Calu3 (cell line): ENCODE data around the gene CCDC136. TPM values are rescaled to one million over a fixed set of nuclear protein-coding genes. Genes with fewer than 3 reads are reported as not detected.
A peak's percentile ranks its signal among the peaks of the same experiment; 100 is the strongest.

ENCODE experiments used
- BruUV-seq: library from RNA; stranded (reverse); fragments of 400-500 nt; replicated peaks from 2 replicates; lab custom pipeline; 2021; lab: Mats Ljungman, UMichigan
- CTCF ChIA-PET: fragments of 300-600 bp; sonication (Branson Sonifier 250); formaldehyde crosslinking; loops from one replicate; lab custom pipeline; 2022; ENCODE audit warnings: antibody characterized with exemption; lab: Charles Lee
- DNase-seq: peaks from one replicate; pipeline ENCODE4 v3.0.0; 2022
- H3K27ac Mint-ChIP-seq: one replicate; pipeline ENCODE4 v1.8.0; 2022; ENCODE audit warnings: mixed read lengths; ENCODE audit not compliant: unreplicated experiment
- H3K27me3 Mint-ChIP-seq: one replicate; pipeline ENCODE4 v1.8.0; 2022; ENCODE audit warnings: mixed read lengths; ENCODE audit not compliant: unreplicated experiment
- H3K36me3 Mint-ChIP-seq: one replicate; pipeline ENCODE4 v1.8.0; 2022; ENCODE audit warnings: mild to moderate bottlenecking, moderate library complexity, mixed read lengths; ENCODE audit not compliant: insufficient read depth, unreplicated experiment
- H3K4me1 Mint-ChIP-seq: one replicate; pipeline ENCODE4 v1.8.0; 2022; ENCODE audit warnings: mild to moderate bottlenecking, low read depth, mixed read lengths; ENCODE audit not compliant: unreplicated experiment
- H3K4me3 Mint-ChIP-seq: one replicate; pipeline ENCODE4 v1.8.0; 2022; ENCODE audit warnings: mild to moderate bottlenecking, low read depth, moderate library complexity, mixed read lengths; ENCODE audit not compliant: unreplicated experiment
- H3K9me3 Mint-ChIP-seq: one replicate; pipeline ENCODE4 v1.8.0; 2022; ENCODE audit warnings: low read depth, mixed read lengths; ENCODE audit not compliant: unreplicated experiment
- CTCF ChIP-seq: fragments of 200-600 bp; IDR thresholded peaks from one replicate; pipeline ENCODE4 v1.8.0; 2022; ENCODE audit warnings: antibody characterized with exemption; ENCODE audit not compliant: unreplicated experiment
- intact Hi-C: fragments of 100-400 bp; cut with micrococcal nuclease; formaldehyde crosslinking; loops from one replicate; pipeline ENCODE4 v1.10.0; 2022; ENCODE audit not compliant: unreplicated experiment
- total RNA-seq: library from RNA; stranded (reverse); gene quantifications from 2 replicates; pipeline ENCODE4 v1.2.3, GENCODE V29; 2022

The CCDC136 gene
- total RNA-seq, 1 experiment from 2014 or later, result 5.9 TPM

- peak overlapping the region; percentile 76 for H3K4me3 Mint-ChIP-seq
- DNase-seq, result no peak
- no peak for TF ChIP-seq CTCF
- no peak overlapping the region for H3K27ac Mint-ChIP-seq
- peaks cover 15% of the 10 kb centered on the region for H3K36me3 Mint-ChIP-seq
- BruUV-seq, result no TSS peak
- no peaks in the 10 kb centered on the region for H3K9me3 Mint-ChIP-seq
- intact Hi-C loops, result loop anchor here (5.0 kb wide), 1 partner anchor 90 kb away; no protein-coding TSS in a partner anchor
- CTCF ChIA-PET, result no interaction called here
- no peaks in the 10 kb centered on the region for H3K4me1 Mint-ChIP-seq
- H3K27me3 Mint-ChIP-seq, result peaks cover 70% of the 10 kb centered on the region
Measured at GRCh38 chr7:128791972-128792327, 182 bp downstream of the CCDC136 start.

- intact Hi-C loops, result loop anchor here (5.0 kb wide), 1 partner anchor 90 kb away; no protein-coding TSS in a partner anchor
Measured at GRCh38 chr7:128792471-128793180, 858 bp downstream of the CCDC136 start.

GRCh38 chr7:128793181-128793547, 1.4 kb downstream of the CCDC136 start:
- Mint-ChIP-seq H3K9me3 (no peaks in the 10 kb centered on the region), H3K27me3 (peaks cover 69% of the 10 kb centered on the region), H3K4me1 (no peaks in the 10 kb centered on the region), H3K36me3 (peaks cover 15% of the 10 kb centered on the region), H3K27ac (no peak overlapping the region), H3K4me3 (no peak overlapping the region)
- DNase-seq, result no peak
- intact Hi-C loops, result loop anchor here (5.0 kb wide), 1 partner anchor 89 kb away; no protein-coding TSS in a partner anchor
- BruUV-seq, result no TSS peak
- TF ChIP-seq CTCF, result no peak
- CTCF ChIA-PET, result no interaction called here

More at GRCh38 chr7:128792471-128793180, 858 bp downstream of the CCDC136 start:
- Mint-ChIP-seq H3K27me3 (peaks cover 70% of the 10 kb centered on the region), H3K36me3 (peaks cover 15% of the 10 kb centered on the region), H3K4me1 (no peaks in the 10 kb centered on the region), H3K4me3 (peak overlapping the region; percentile 76), H3K27ac (no peak overlapping the region), H3K9me3 (no peaks in the 10 kb centered on the region)
- no peak for TF ChIP-seq CTCF
- CTCF ChIA-PET, result no interaction called here
- BruUV-seq, result no TSS peak
- no peak for DNase-seq

GRCh38 chr7:128794020-128794419, 2.3 kb downstream of the CCDC136 start:
- intact Hi-C loops, result loop anchor here (5.0 kb wide), 1 partner anchor 88 kb away; no protein-coding TSS in a partner anchor
- H3K4me1 Mint-ChIP-seq, result no peaks in the 10 kb centered on the region
- CTCF ChIA-PET, result no interaction called here
- BruUV-seq, result no TSS peak
- no peak overlapping the region for H3K4me3 Mint-ChIP-seq
- peaks cover 15% of the 10 kb centered on the region for H3K36me3 Mint-ChIP-seq
- TF ChIP-seq CTCF, result no peak
- H3K27ac Mint-ChIP-seq, result no peak overlapping the region
- no peaks in the 10 kb centered on the region for H3K9me3 Mint-ChIP-seq
- DNase-seq, result peak; percentile 42
- peaks cover 61% of the 10 kb centered on the region for H3K27me3 Mint-ChIP-seq
